GM18858 (cell line): Measurements from ENCODE around the gene DYNC2H1.

ENCODE experiments used
- ATAC-seq: cut with Tn5 transposase; IDR thresholded peaks from one replicate; pipeline ENCODE4 v1.9.1; 2021; ENCODE audit not compliant: unreplicated experiment

The DYNC2H1 gene

GRCh38 chr11:103266167-103266831 lies 157.1 kb downstream of the DYNC2H1 start:
- ATAC-seq: no peak

GRCh38 chr11:103272876-103273275 lies 163.7 kb downstream of the DYNC2H1 start:
- no peak for ATAC-seq

- ATAC-seq: no peak
Measured at GRCh38 chr11:103274025-103274424, 164.8 kb downstream of the DYNC2H1 start.

DNA sequence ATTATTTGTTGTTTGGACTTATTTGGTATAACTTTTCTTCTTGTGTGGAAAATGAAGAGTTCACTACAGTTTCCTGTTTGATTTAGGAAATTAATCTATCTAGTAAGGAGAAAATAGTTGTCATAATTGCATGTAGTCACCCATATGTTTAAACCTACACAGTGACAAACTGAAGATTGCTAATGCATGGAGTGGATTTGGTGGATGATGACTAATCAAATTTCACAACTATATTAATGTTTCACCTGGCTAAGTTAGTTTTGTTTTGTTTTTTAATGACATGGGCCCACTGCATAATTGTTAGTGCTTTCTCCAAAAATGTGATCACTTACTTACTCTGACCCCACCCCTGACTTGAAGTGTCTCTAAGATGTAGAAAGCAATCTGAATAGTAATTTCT lies 170.6 kb downstream of the DYNC2H1 start:
- ATAC-seq: no peak

GRCh38 chr11:103281301-103281700 lies 172.1 kb downstream of the DYNC2H1 start:
- no peak for ATAC-seq

DNA sequence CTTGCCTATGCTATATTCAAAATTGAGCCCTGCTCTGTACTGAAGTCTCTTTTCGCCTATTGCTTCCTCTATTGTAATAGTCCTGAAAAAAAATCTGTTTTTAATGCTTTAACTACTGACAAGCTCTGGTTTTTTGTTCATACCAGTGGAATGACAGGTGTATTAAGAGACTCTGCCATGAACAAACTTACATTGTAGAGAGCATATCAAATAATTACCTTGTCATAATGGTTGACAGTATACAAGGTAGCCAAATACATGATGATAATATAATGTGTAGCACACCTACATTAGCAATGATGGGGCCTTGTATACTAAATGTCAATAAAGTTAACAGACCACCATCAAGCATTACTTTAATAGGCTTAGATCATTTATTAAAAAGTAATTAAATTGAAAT lies 175.0 kb downstream of the DYNC2H1 start:
- ATAC-seq: no peak

DNA sequence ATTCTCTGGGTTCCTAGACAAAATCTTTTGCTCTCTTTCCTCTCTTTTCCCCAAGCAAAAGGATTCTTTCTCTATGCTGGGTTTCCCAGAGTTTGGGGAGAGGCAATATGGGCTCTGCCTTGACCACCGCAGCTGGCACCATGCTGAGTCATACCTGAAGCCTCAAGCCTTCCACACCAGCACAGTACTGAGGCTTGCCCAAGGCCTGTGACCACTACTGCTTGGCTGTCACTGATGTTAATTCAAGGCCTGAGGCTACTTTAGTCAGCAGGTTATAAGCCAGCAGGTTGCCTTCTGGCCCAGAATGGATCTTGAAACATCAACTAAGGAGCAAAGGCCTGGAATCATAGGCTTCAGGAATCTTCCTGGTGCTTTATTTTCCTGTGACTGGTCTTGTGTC lies 185.3 kb downstream of the DYNC2H1 start:
- no peak for ATAC-seq

GRCh38 chr11:103295704-103296103 lies 186.5 kb downstream of the DYNC2H1 start:
- no peak for ATAC-seq

GRCh38 chr11:103297900-103298299 lies 188.7 kb downstream of the DYNC2H1 start:
- no peak for ATAC-seq

GRCh38 chr11:103315248-103315647 lies 206.0 kb downstream of the DYNC2H1 start:
- ATAC-seq: no peak

DNA sequence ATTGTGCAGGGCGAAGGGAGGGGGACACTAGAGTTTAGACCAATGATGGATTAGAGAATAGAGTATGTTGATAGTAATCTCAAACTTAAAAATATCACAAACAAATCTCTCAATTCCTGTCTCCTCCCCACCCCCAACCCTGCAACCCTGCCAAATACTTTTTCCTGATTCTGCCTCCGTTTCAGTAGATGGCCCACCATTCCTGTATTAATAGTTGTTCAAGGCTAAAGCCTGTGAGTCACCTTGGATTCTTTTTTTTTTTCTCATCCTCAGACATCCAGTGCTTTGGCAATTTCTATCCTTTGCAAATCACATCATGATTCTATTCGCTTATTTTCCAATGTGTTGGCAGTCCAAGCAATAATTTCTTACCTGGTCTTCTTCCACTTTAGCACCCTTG lies 207.9 kb downstream of the DYNC2H1 start:
- no peak for ATAC-seq

DNA sequence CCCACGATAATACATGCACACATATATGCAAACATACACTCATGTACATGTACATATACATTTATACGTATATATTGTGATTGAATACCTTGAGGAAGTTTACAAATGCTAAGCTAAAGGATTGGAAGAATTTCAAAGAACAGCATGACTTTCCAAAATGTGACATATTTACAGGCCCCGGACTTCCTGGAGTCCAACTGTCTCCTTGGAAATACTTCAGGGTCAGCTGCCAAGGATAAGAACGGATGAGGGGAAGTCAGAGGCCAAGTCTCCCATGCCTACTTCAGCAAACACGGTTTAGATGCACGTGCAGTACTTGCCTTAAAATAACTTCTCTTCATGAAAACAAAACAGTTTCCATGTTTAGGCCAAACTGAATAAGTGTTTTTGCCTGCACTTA lies 213.6 kb downstream of the DYNC2H1 start:
- ATAC-seq: no peak

DNA sequence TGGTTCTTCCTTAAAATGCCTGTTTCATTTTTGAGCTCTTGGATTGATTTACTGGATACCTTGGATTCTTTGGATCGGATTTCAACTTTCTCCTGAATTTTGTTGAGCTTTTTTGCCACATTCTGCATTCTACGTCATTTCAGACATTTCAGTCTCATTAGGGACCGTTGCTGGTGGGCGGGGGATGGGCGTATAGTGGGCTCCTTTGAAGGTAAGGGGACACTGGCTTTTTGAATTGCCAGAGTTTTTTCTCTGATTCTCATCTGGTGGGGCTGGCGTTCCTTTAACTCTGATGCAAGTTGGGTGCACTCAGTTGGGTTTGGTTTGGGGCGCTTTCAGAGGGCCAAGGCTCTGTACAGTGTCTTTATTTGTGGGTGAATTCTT lies 216.5 kb downstream of the DYNC2H1 start:
- ATAC-seq: no peak

DNA sequence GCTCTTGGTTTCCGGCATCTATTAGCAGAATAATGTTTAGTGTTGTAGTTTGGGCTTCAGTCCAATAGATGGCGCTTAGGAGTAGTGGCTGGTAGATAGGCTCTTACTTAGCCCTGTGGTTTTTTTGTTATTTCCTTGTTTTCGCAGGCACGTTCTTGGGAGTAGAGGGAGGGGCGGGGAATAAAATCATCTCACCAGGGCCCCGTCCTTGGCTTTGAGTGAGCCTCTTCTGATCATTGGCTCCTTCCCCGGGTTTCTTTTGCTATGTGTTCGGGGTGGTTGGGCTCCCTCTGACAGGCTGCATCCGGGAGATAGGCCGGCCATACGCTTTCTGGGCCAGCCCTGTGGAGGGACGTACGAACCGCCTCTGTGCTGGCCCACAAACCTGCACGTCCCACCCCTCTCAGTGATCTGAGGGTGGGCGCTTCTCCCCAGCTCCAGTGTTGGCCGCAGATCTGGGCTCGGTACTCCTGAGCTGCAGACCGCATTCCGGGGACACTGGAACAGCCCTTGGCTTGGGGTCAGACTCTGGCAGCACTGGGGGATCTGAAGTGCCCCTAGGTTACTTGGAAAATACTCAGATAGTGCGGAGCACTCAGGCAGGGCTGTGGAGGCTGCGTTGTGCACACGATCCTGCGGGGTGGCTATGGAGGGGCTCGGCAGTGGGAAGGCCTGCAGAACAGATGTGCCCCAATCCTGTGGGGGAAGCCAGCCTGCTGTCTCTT lies 217.0 kb downstream of the DYNC2H1 start:
- peak; percentile 98 for ATAC-seq

- no peak for ATAC-seq
Measured at GRCh38 chr11:103327721-103328120, 218.5 kb downstream of the DYNC2H1 start.

- no peak for ATAC-seq
Measured at GRCh38 chr11:103332409-103332808, 223.2 kb downstream of the DYNC2H1 start.

- ATAC-seq: no peak
Measured at GRCh38 chr11:103338621-103339484, 229.6 kb downstream of the DYNC2H1 start.

DNA sequence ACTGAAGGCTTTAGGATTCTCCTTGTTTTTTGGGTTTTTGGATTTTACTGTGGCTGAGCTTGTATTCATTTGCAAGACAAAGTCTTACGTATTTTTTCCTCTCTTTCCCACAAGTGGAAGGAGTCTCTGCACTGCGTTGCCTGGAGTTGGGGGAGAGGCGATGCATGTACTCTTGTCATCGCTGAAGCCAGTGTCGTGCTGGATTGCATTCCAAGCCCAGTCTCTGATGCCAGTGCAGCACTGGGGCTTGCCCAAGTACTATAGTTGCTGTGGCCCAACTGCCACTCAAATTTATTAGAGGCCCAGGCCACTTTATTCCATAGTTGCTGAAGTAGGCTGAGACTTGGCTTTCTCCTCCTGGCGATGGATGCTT lies 230.2 kb downstream of the DYNC2H1 start:
- ATAC-seq: no peak

DNA sequence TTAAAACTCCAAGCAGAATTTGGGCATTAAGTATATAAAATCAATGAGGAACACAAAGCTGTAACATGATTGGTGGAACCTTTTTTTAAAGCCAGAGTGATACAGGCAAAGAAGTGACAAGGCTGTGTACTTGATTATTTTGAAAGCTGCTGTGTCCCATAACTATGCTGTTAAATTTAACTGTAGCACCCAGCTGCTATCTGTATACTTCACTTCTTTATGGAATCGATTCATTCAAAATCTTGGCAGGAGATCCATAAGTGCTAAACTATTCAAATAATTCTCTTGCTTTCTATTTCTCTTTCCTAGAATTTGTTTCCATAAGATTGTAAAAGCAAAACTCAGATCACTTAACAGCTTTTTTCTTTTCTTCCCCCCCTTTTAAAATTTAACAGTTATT lies 231.7 kb downstream of the DYNC2H1 start:
- ATAC-seq: no peak

- no peak for ATAC-seq
Measured at GRCh38 chr11:103344886-103345285, 235.7 kb downstream of the DYNC2H1 start.

GRCh38 chr11:103349595-103349994 lies 240.4 kb downstream of the DYNC2H1 start:
- ATAC-seq: no peak

DNA sequence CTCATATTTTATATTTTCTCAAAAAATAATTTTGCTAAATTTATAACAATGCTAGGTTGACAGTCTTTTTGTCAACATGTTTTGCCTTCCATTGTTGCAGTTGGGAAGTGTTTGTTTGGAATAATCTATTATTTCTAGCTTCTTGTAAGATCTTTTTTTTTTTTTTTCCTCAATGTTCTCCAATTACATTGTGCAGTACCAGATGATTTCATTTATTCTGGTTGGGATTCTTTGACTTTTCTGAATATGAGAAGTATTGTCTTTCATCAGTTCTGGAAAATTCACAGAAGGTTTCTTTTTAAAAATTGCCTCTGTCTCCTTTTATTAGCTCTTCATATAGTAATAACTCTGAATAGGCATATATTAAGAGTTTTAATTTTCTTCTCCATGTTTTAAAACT lies 245.4 kb downstream of the DYNC2H1 start:
- no peak for ATAC-seq
